ENCODE data around the gene SLC39A1. TPM values are rescaled to one million over a fixed set of nuclear protein-coding genes. Genes with fewer than 3 reads are reported as not detected.
A peak's percentile ranks its signal among the peaks of the same experiment; 100 is the strongest.
"Not testable (repeated sequence)": the region's sequence is repeated elsewhere in the genome, so short reads cannot be mapped to it uniquely, and the experiment has no call there.

SLC39A1 gene
- total RNA-seq, 1 experiment from 2014 or later = 126 TPM

DNA sequence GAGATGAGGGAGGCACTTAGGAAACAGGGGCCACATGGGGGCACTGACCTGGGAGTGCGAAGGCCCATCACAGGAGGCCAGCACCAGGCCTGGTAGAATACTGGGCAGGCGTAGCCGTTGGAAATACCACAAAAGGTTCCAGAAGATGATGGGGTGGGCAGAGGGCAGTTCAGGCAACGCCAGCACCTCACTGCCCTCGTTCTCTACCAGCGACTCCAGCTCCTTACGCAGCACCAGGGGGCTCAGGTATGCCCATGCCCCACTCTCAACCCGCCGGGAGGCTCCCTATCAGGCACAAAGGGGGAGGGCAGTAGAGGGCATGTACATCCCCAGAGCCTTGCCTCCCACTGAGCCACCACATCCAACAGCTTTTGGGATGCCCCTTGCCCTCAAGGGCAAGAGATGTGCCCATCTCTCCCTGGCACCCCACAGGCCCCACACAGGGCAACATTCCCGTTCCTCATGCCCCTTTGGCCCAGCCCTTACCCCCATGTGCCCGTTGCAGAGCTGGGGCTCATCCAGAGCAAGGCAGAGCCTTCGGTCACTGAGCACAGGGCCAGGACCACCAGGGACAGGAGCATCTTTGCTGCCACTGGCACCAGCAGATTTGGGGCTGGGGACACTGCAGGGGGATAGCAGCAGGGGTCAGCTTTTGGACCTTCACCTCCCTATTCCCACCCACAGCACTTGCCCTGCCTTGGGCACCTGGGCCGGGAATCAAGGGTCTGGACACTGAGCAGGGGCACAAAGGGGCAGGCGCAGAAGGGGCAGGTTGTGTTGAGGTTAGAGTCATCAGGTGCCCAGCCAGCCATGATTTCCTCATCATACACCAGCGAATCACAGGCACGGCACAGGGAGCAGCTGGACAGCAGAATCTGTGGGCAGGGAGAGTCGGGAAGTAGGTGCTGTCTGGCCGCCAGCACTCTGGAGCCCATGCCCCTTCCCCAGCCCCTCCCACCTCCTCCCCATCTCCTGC, 30.9 kb downstream of the SLC39A1 start:
- no peak for DNase-seq (ENCODE audit: low read depth)

DNA sequence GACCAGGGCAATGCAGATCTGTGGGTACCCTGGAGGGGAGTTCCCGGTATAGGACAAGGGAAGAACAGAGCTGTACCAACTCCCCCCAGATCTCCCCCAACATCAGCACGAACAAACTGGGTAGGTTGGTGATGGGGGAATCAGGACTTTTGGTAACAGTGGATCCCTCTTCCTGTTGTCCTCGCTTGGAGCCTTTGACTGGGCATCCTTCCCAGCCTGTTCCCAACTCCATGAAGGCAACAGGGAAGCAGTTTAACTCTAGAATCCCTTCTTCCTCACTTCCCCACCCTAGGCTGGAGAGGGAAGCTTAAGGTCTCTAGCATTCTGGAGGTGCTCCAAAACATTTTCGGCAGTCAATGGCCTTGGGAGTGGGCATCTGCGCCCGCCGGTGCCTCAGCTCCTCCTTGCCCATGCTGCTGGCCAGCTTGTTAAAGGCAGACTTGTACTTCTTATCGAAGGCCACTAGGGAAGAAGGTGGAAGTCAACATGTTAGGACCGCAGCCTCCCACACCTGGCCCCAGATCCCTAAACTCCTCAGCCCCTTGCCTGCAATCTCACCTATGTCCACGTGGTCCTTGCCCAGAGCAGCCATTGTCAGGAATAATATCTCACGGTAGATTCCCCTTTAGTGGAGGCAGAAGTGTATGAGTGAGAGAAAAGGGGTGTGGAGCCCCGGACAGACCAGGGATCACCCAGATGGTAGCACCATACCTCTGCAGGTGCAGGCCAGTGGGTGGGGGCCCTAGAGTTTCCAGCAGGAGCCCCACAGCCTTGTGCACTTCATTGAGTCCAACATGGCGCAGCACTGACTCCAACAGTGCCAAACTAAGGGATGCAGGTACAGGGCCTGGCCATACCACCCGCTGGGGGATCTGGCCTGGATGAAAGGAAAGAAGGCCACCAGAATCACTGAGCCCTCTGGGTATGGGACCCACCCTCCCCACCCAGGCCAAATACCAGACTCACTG, 33.1 kb downstream of the SLC39A1 start:
- DNase-seq (ENCODE audit: low read depth) = no peak

DNA sequence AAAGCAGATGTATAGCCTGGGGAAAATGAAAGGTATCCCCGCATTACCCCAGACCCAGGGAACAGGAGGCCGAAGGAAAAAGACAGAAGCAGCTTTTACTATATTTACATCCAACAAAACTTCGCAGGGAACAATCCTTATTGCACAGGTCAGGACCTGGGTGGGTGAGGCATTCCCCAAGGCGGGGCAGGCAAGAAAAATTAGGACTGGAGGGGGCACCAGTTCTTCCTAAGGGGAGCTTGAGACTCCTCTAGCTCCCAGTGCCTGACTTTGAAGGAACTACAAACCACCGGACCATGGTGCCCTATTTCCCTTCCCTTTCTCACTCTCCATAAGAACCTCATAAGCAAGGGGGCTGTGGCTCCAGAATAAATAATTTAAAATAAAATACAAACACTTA, 33.9 kb downstream of the SLC39A1 start:
- DNase-seq (ENCODE audit: low read depth) = no peak

DNA sequence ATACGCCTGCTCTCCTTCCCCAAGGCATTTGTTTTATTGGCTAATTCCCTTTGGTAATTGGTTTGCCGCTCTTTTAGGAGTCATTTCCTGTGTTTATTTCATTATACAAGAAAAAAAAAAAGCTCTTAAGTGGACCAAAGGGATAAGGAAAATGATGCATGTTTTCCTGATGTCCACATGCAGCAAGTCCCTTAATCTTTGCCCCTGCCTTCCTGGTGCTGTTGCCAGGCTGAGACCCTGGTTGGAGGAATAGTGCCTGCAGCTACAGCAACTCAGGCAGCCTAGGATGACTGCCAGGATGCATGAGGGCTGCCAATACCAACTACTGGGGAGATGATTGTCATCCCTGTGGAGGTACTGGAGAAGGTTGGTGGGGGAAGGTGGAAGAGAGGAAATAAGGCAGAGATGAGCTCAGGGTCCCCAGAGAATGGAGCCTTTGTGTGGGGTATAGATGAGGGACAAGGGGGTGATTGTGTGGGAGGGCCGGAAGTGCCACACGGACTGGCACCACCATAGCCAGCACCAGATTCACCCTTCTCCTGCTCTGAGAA, 34.5 kb downstream of the SLC39A1 start:
- DNase-seq (ENCODE audit: low read depth) = peak; percentile 45

DNA sequence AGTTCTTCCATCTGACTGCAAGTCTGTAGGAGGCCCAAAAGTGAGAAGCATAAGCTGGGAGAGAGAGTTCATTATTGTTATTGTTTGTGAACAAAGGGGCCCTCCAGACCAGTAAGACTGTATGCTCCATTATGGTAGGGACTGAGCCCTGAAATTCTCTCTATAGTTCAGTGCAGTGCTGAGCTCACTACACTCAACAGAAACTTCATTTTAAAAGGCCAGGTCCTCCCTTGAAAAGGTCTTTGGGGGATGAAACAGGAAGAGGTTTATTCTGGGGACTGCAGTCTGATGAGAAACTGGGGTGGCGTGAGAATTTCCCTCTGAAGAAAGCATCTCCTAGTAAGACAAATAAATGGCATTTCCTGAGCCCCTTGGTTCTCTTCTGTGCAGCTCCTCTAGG, 35.1 kb downstream of the SLC39A1 start:
- no peak for DNase-seq (ENCODE audit: low read depth)

DNA sequence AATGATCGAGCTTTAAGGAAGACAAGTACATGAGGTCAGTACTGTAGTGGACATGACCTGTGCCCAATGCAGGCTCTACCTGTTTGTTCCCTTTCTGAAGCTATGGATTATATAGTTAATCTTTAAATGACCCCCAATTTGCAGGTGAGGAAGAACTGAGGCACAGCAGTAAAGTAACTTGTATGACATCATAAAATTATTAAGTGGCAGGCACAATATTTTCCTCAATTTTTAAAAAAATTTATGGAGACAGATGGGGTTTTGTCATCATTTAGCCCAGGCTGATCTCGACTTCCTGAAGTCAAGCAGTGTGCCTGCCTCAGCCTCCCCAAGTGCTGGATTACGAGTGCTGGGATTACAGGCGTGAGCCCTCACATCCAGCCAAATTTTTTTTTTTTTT, 36.9 kb downstream of the SLC39A1 start:
- DNase-seq (ENCODE audit: low read depth) = no peak

DNA sequence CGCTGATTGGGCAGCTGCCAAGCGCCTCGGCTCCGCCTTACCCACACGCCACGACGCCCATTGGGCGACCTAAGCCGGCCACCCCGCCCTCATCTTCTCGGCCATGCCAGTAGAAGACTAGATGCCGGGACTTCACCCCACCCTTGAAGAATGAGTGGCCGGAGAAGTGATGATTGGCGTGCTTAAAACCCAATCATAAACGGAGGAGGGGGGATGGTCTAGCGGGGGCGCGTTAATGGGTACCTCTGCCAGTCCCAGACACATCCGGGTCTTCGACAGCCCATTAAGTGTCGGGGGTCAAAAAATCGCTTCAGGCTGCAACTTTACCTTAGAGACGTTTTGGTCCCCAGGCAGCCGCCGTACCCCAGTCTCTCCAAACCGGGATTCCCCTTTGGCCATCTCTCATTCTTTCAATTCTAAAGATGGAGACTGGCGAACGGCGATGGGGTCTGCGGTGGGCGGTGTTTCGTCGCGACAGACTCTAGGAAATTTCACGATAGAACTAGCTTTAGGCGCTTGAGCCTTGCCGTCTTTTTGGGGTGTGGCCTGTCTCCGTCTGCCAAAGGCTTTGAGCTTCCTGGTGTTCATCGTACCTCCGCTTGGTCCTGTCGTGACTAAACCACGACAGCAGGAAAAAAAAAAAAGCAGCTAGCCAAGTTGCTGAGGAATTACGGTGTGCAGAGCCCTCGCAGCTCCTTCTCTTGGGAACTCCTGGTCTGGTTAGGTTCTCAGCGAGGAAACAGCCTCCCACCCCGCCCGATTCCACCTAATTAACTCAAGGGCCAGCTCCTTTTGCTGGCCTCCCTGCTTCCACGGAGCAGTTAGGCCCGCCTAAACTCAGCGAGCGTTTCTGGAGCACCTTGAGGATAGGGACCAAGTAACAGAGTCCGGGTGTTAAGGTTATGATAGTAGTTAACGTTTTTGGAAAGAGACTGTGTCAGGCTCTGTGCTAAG, 40.1 kb downstream of the SLC39A1 start, which contains the start of gene GATAD2B:
Gene GATAD2B (minus strand): TSS at position 1 of the 954 bp plus-strand sequence. CDS start 94,625 bp downstream, outside the sequence.
- DNase-seq (ENCODE audit: low read depth) = peak; percentile 100

DNA sequence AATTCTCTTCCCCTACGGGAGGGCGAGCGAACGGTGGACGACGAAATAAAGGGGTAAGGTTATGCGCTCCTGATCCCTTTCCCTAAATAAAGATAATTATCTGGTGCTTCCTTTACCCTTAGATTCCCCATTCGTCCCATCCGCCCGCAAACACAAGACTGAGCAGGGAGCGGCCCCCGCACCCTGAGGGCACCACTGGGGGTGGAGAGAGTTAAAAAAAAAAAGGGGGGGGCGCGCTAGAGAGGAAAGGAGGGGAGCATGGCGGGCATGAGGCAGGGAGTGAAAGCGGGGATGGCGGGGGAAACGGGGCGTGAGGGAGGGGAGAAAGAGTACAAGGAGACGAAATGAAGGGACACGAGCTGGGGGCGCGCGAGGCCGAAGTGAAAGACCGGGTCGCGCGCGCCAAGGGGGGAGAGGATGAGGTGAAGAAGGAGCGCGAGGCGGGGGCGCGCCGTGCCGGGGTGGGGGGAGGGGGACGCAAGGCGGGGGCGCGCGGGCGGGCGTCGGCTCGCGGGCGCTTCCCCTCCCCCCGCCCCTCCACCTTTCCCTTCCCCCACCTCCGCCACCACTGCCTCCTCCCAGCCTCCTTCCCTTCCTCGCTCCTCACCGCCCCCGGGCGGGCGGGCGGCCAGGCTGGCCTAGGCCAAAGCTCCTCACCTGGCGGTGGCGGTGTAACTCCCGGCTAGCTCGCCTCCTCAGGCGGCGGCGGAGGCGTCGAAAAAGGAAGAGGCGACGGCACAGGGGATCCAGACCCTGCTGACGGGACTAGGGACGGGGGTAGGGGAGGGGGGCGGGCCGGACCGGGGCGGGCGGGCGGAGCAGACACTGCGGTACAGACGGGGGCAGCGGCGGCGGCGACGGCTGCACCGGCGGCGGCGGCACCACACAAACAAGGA, 41.0 kb downstream of the SLC39A1 start:
- no peak for DNase-seq (ENCODE audit: low read depth)

DNA sequence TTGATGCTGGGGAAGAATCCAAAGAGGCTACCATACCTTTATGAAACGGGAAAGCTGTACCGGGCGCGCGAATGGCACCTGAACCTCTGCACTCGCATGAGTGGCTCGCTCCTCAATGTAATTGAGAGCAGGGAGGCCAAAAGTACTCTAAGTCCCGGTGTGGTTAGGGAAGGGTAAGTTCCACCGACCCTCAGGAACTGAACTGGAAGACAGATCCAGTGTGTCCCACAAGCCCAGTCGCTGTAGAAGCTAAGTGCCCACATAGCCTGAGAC, 41.6 kb downstream of the SLC39A1 start:
- no peak for DNase-seq (ENCODE audit: low read depth)

DNA sequence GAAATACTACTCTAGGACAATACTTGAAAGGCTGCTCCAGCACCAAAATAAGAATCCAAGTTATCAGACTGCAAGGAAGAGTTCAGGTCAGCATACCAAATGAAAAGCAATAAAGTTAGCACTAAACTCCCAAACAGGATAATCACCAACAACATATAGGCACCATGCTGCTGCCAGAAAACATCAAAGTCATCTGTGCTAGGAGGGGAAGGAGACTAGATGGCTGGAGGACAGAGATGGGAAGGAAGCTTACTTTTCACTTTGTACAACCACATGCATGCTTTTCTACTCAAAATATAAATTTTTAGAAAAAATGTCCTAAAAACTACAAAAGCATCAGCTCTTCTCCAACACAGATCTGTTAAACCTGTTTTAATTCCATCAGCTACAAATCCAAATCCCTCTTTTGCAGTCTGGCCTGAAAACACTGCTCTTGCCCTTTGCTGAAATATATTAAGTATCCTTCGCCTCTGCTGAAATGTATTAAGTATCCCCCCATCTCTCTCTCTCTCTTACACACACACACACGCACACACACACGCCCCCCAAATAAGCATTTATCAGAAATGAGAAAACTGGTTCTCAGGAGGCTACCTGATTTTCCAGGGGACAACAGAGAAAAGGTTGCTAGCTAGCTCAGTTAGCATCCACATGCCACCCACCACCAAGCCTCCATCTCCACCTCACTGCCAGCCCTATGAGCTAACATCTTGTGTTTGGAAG, 42.1 kb downstream of the SLC39A1 start:
- DNase-seq (ENCODE audit: low read depth) = no peak

DNA sequence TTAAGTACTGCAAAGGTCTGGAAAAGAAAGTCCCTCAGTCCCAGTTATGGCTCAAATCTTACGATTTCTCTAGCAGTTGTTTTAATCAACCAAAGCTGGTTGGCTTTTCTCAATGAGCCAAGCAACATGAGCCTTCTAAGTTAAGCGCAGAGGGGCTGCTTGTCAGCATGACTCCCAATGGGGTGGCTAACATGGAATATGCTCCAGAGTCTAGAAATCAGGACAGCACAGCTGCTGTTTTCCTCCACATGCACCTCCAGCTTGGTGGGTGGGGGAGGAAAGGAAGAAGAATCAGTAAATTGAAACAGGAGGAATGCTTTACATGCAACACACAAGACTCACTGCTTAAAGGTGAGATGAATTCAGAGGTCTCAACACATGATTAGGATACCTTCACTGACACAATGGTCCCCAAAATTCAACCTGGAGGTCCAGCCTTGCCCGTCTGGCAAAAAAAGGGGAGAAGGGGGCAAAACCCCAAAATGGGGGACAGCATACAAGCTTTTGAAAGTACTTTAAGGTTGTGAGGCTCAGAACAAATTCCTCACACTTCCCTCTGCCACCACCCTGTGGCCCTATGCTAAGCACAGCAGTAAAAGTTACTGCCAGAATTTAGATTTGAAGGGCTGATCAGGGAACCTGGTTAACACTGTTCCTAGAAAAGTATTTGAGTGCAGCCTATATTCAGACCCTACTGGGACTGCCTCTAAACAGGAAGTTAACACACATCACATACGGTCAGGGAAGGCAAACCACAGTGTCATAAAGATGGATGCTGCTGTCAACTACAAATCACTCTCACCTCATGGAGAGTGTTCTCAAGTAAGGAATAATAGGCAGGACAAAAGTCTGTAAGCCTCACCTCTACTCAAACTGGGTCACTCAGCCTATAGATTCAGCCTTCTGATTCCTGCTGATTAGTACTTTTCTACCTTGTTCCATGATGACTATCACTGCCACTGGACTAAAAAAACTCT, 43.2 kb downstream of the SLC39A1 start:
- DNase-seq (ENCODE audit: low read depth) = peak; percentile 8

DNA sequence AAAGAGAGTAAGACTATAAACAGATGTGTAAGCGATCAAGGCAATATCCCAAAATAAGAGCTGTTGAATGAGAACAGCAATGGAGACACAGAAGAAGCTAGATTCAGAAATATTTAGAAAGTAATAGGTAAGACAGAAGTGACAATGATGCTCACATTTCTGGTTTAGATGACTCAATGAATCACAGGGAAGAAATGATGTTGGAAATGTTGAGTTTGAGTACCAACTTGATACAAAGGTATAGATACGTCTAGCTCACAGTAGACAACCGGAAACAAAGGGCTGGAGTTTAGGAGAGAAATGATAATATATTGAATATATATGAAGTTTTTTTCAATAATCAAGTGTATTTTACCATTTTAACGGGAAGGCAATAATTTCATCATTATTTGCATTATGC, 47.0 kb downstream of the SLC39A1 start:
- no peak for DNase-seq (ENCODE audit: low read depth)

DNA sequence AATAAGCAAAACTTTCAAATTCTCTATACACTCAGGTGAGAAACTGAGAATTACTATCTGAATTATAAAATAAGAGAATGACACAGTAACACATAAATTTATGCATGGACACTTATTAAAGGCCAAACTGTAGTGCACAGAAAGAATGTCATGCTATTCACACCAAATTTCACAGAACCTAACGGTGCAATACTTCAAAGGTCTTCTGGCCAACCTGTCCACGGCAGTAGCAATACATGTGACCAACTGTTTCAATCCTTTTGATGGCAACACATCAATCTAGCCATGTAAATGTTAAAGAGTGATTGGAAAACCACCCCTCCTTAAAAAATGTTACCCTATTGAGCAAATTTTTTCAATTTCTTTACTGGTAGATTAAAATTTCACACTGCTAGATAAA, 51.0 kb downstream of the SLC39A1 start:
- DNase-seq (ENCODE audit: low read depth) = no peak

DNA sequence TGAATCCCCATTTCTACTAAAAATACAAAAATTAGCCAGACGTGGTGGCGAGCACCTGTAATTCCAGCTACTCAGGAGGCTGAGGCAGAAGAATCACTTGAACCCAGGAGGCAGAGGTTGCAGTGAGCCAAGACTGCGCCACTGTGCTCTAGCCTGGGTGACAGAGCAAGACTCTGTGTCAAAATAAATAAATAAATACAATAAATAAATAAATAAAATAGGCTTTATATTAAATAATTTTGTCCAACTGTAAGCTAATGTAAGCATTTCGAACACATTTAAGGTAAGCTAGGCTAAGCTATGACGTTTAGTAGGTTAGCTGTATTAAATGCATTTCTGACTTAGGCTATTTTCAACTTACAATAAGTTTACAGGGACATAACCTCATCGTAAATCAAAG, 52.8 kb downstream of the SLC39A1 start:
- not testable (repeated sequence) for DNase-seq (ENCODE audit: low read depth)
